Panc1 (cell line): ENCODE measurements around the gene RBM10.

ENCODE experiments used
- SIN3A ChIP-seq: IDR thresholded peaks from 2 replicates; pipeline ENCODE4 v1.6.1; 2012; ENCODE audit warnings: low read depth, mild to moderate bottlenecking, low read length, moderate library complexity, borderline replicate concordance; ENCODE audit not compliant: insufficient read depth
- TF ChIP-seq, protein P1 (sequence below): fragments of 450-650 bp; IDR thresholded peaks from 2 replicates; pipeline ENCODE4 v1.5.1; 2017; ENCODE audit warnings: mild to moderate bottlenecking

DNA sequence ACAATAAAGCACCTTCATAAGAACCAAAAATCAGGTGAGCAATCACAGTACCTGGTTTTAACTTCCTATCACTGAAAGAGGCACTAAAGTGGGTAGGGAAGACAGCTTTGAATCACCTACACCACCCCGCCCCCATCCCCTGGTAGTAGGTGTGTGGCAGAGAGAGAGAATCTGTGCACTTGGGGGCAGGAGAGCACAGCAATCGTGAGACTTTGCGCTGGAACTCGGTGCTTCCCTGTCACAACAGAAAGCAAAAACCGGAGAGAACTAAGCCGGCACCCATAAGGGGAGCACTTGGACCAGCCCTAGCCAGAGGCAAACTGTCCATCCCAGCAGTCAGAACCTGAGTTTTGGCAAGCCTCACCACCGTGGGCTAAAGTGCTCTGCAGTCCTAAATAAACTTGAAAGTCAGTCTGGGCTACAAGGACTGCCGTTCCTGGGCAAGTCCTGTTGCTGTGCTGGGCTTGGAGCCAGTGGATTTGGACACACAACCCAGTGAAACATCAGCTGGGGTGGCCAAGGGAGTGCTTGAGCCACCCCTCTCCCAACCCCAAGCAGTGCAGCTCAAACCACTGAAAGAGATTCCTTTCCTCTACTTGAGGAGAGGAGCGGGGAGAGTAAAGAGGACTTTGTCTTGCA lies 32.6 kb upstream of the RBM10 start:
- TF ChIP-seq, protein P1, sequence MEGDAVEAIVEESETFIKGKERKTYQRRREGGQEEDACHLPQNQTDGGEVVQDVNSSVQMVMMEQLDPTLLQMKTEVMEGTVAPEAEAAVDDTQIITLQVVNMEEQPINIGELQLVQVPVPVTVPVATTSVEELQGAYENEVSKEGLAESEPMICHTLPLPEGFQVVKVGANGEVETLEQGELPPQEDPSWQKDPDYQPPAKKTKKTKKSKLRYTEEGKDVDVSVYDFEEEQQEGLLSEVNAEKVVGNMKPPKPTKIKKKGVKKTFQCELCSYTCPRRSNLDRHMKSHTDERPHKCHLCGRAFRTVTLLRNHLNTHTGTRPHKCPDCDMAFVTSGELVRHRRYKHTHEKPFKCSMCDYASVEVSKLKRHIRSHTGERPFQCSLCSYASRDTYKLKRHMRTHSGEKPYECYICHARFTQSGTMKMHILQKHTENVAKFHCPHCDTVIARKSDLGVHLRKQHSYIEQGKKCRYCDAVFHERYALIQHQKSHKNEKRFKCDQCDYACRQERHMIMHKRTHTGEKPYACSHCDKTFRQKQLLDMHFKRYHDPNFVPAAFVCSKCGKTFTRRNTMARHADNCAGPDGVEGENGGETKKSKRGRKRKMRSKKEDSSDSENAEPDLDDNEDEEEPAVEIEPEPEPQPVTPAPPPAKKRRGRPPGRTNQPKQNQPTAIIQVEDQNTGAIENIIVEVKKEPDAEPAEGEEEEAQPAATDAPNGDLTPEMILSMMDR: no peak
- no peak for TF ChIP-seq SIN3A
